GM21367 (cell line): ENCODE data around the gene SLC24A4.

Experiments
- ATAC-seq: cut with Tn5 transposase; IDR thresholded peaks from one replicate; pipeline ENCODE4 v1.9.1; 2021; ENCODE audit not compliant: unreplicated experiment

The SLC24A4 gene

GRCh38 chr14:92366237-92366636, 43.3 kb downstream of the SLC24A4 start:
- ATAC-seq, result no peak

- ATAC-seq, result no peak
Measured at GRCh38 chr14:92368001-92368400, 45.0 kb downstream of the SLC24A4 start.

- ATAC-seq, result no peak
Measured at GRCh38 chr14:92369097-92369496, 46.1 kb downstream of the SLC24A4 start.

- no peak for ATAC-seq
Measured at GRCh38 chr14:92372230-92372629, 49.3 kb downstream of the SLC24A4 start.

GRCh38 chr14:92373336-92373735, 50.4 kb downstream of the SLC24A4 start:
- ATAC-seq, result no peak

- no peak for ATAC-seq
Measured at GRCh38 chr14:92380131-92380530, 57.2 kb downstream of the SLC24A4 start.

GRCh38 chr14:92380582-92380981, 57.6 kb downstream of the SLC24A4 start:
- ATAC-seq, result no peak

GRCh38 chr14:92382677-92383076, 59.7 kb downstream of the SLC24A4 start:
- ATAC-seq, result no peak

GRCh38 chr14:92383805-92384204, 60.8 kb downstream of the SLC24A4 start:
- no peak for ATAC-seq

- no peak for ATAC-seq
Measured at GRCh38 chr14:92384461-92385133, 61.6 kb downstream of the SLC24A4 start.

- no peak for ATAC-seq
Measured at GRCh38 chr14:92385561-92385960, 62.6 kb downstream of the SLC24A4 start.

GRCh38 chr14:92386165-92386564, 63.2 kb downstream of the SLC24A4 start:
- ATAC-seq, result no peak

GRCh38 chr14:92386637-92387036, 63.7 kb downstream of the SLC24A4 start:
- no peak for ATAC-seq

GRCh38 chr14:92387578-92387977, 64.6 kb downstream of the SLC24A4 start:
- ATAC-seq, result no peak

- ATAC-seq, result no peak
Measured at GRCh38 chr14:92389598-92390158, 66.7 kb downstream of the SLC24A4 start.

GRCh38 chr14:92391726-92392125, 68.8 kb downstream of the SLC24A4 start:
- no peak for ATAC-seq

GRCh38 chr14:92392711-92393110, 69.7 kb downstream of the SLC24A4 start:
- ATAC-seq, result no peak

- ATAC-seq, result no peak
Measured at GRCh38 chr14:92397150-92397952, 74.4 kb downstream of the SLC24A4 start.

- no peak for ATAC-seq
Measured at GRCh38 chr14:92397953-92398564, 75.1 kb downstream of the SLC24A4 start.

- no peak for ATAC-seq
Measured at GRCh38 chr14:92398888-92399636, 76.1 kb downstream of the SLC24A4 start.
